Measurements from ENCODE around the gene SUCNR1.
"Not testable (repeated sequence)": the region's sequence is repeated elsewhere in the genome, so short reads cannot be mapped to it uniquely, and the experiment has no call there.

Gene SUCNR1

GRCh38 chr3:151880416-151880690 lies 6.9 kb downstream of the SUCNR1 start:
- no peak overlapping the region for H3K9ac ChIP-seq
- H3K4me3 ChIP-seq (ENCODE audit: low read depth, low read length) = no peak overlapping the region
- no peaks in the 10 kb centered on the region for H3K79me2 ChIP-seq
- no peak for TF ChIP-seq CTCF (IDR thresholded peaks at IDR 0.05)
- H3K36me3 ChIP-seq (ENCODE audit: control insufficient read depth, insufficient read depth, low read length) = no peaks in the 10 kb centered on the region
- H3K4me2 ChIP-seq (ENCODE audit: low read length) = no peak overlapping the region
- H3K4me1 ChIP-seq = no peaks in the 10 kb centered on the region
- no peaks in the 10 kb centered on the region for H3K27me3 ChIP-seq (ENCODE audit: control insufficient read depth, insufficient read depth, low read length)
- no peak overlapping the region for H3K27ac ChIP-seq
- H3K9me3 ChIP-seq (ENCODE audit: control insufficient read depth, low read length) = no peaks in the 10 kb centered on the region
- no peak overlapping the region for H2AFZ ChIP-seq

GRCh38 chr3:151881137-151881536 lies 7.7 kb downstream of the SUCNR1 start:
- no peak overlapping the region for H2AFZ ChIP-seq
- H3K4me3 ChIP-seq (ENCODE audit: low read depth, low read length) = no peak overlapping the region
- H3K4me1 ChIP-seq = no peaks in the 10 kb centered on the region
- no peak overlapping the region for H3K9ac ChIP-seq
- H3K4me2 ChIP-seq (ENCODE audit: low read length) = no peak overlapping the region
- TF ChIP-seq CTCF (IDR thresholded peaks at IDR 0.05) = no peak
- no peaks in the 10 kb centered on the region for H3K9me3 ChIP-seq (ENCODE audit: control insufficient read depth, low read length)
- no peaks in the 10 kb centered on the region for H3K27me3 ChIP-seq (ENCODE audit: control insufficient read depth, insufficient read depth, low read length)
- no peaks in the 10 kb centered on the region for H3K36me3 ChIP-seq (ENCODE audit: control insufficient read depth, insufficient read depth, low read length)
- H3K79me2 ChIP-seq = no peaks in the 10 kb centered on the region
- no peak overlapping the region for H3K27ac ChIP-seq

GRCh38 chr3:151885397-151885796 lies 12.0 kb downstream of the SUCNR1 start:
- not testable (repeated sequence) for H3K27ac ChIP-seq; H3K4me3 ChIP-seq (ENCODE audit: low read depth, low read length); H3K9me3 ChIP-seq (ENCODE audit: control insufficient read depth, low read length); H3K36me3 ChIP-seq (ENCODE audit: control insufficient read depth, insufficient read depth, low read length); H3K4me2 ChIP-seq (ENCODE audit: low read length); H2AFZ ChIP-seq; H3K27me3 ChIP-seq (ENCODE audit: control insufficient read depth, insufficient read depth, low read length); H3K79me2 ChIP-seq; H3K9ac ChIP-seq; H3K4me1 ChIP-seq

GRCh38 chr3:151887450-151888211 lies 14.2 kb downstream of the SUCNR1 start:
- H3K9ac ChIP-seq; H3K36me3 ChIP-seq (ENCODE audit: control insufficient read depth, insufficient read depth, low read length); H3K27me3 ChIP-seq (ENCODE audit: control insufficient read depth, insufficient read depth, low read length); H3K27ac ChIP-seq; H2AFZ ChIP-seq; H3K9me3 ChIP-seq (ENCODE audit: control insufficient read depth, low read length); H3K4me2 ChIP-seq (ENCODE audit: low read length); H3K4me3 ChIP-seq (ENCODE audit: low read depth, low read length); H3K4me1 ChIP-seq; H3K79me2 ChIP-seq: not testable (repeated sequence)

GRCh38 chr3:151890721-151891141 lies 17.3 kb downstream of the SUCNR1 start:
- Histone ChIP-seq H3K36me3 (ENCODE audit: control insufficient read depth, insufficient read depth, low read length) (no peaks in the 10 kb centered on the region), H3K4me3 (ENCODE audit: low read depth, low read length) (no peak overlapping the region), H3K79me2 (no peaks in the 10 kb centered on the region), H3K27me3 (ENCODE audit: control insufficient read depth, insufficient read depth, low read length) (no peaks in the 10 kb centered on the region), H3K4me1 (no peaks in the 10 kb centered on the region), H3K9ac (no peak overlapping the region), H3K4me2 (ENCODE audit: low read length) (no peak overlapping the region), H2AFZ (no peak overlapping the region), H3K9me3 (ENCODE audit: control insufficient read depth, low read length) (no peaks in the 10 kb centered on the region), H3K27ac (no peak overlapping the region)
- no peak for TF ChIP-seq CTCF (IDR thresholded peaks at IDR 0.05)

GRCh38 chr3:151891721-151892120 lies 18.3 kb downstream of the SUCNR1 start:
- Histone ChIP-seq H3K79me2 (no peaks in the 10 kb centered on the region), H3K36me3 (ENCODE audit: control insufficient read depth, insufficient read depth, low read length) (no peaks in the 10 kb centered on the region), H3K4me1 (no peaks in the 10 kb centered on the region), H3K9ac (no peak overlapping the region), H3K27me3 (ENCODE audit: control insufficient read depth, insufficient read depth, low read length) (no peaks in the 10 kb centered on the region), H3K4me3 (ENCODE audit: low read depth, low read length) (no peak overlapping the region), H3K4me2 (ENCODE audit: low read length) (no peak overlapping the region), H3K27ac (no peak overlapping the region), H3K9me3 (ENCODE audit: control insufficient read depth, low read length) (no peaks in the 10 kb centered on the region), H2AFZ (no peak overlapping the region)
- no peak for TF ChIP-seq CTCF (IDR thresholded peaks at IDR 0.05)
